Loucy (cell line): ENCODE data around the gene SIRPA.

Experiments
- H2AFZ ChIP-seq: fragments of 200-600 bp; sonication (generic); 2 replicates; pipeline ENCODE4 v1.6.0; 2016; ENCODE audit warnings: antibody characterized with exemption, mild to moderate bottlenecking, low read length, moderate library complexity
- H3F3A ChIP-seq: fragments of 200-600 bp; 2 replicates; pipeline ENCODE4 v1.6.0; 2016; ENCODE audit warnings: antibody characterized with exemption, low read depth, mild to moderate bottlenecking
- H3K27me3 ChIP-seq: fragments of 200-600 bp; sonication (generic); 2 replicates; pipeline ENCODE4 v1.6.1; 2014; ENCODE audit warnings: low read length, mild to moderate bottlenecking; ENCODE audit not compliant: insufficient read depth, poor library complexity, severe bottlenecking
- H3K36me3 ChIP-seq: fragments of 200-600 bp; sonication (generic); 2 replicates; pipeline ENCODE4 v1.6.1; 2016; ENCODE audit warnings: low read length; ENCODE audit not compliant: insufficient read depth
- H3K4me1 ChIP-seq: fragments of 200-600 bp; sonication (generic); 2 replicates; pipeline ENCODE4 v1.5.1; 2014; ENCODE audit warnings: low read length, mild to moderate bottlenecking; ENCODE audit not compliant: insufficient read depth, poor library complexity, severe bottlenecking
- H3K4me2 ChIP-seq: fragments of 200-600 bp; sonication (generic); 2 replicates; pipeline ENCODE4 v1.6.0; 2014; ENCODE audit warnings: antibody characterized with exemption, low read length, low read depth, mild to moderate bottlenecking; ENCODE audit not compliant: poor library complexity, severe bottlenecking
- H3K4me3 ChIP-seq: fragments of 200-600 bp; sonication (generic); 2 replicates; pipeline ENCODE4 v1.5.1; 2014; ENCODE audit warnings: low read length, mild to moderate bottlenecking, mixed read lengths; ENCODE audit not compliant: poor library complexity, severe bottlenecking
- H3K79me2 ChIP-seq: fragments of 200-600 bp; sonication (generic); 2 replicates; pipeline ENCODE4 v1.6.1; 2014; ENCODE audit warnings: low read length; ENCODE audit not compliant: insufficient read depth
- H3K9ac ChIP-seq: fragments of 200-600 bp; sonication (generic); 2 replicates; pipeline ENCODE4 v1.6.0; 2014; ENCODE audit warnings: mild to moderate bottlenecking, low read depth, low read length, moderate library complexity; ENCODE audit not compliant: poor library complexity, severe bottlenecking
- H3K9me2 ChIP-seq: fragments of 200-600 bp; sonication (generic); replicated peaks from 2 replicates; pipeline ENCODE4 v1.6.1; 2016; ENCODE audit warnings: low read depth, low read length, mixed read lengths
- H3K9me3 ChIP-seq: fragments of 200-600 bp; sonication (generic); 2 replicates; pipeline ENCODE4 v1.6.1; 2014; ENCODE audit warnings: mild to moderate bottlenecking, antibody characterized with exemption, low read length, low read depth; ENCODE audit not compliant: insufficient read depth
- H4K20me1 ChIP-seq: fragments of 200-600 bp; sonication (generic); 2 replicates; pipeline ENCODE4 v1.6.0; 2014; ENCODE audit warnings: antibody characterized with exemption, low read length, mild to moderate bottlenecking; ENCODE audit not compliant: insufficient read depth, poor library complexity, severe bottlenecking
- CTCF ChIP-seq: fragments of 200-600 bp; sonication (generic); conservative IDR thresholded peaks from 2 replicates; pipeline ENCODE4 v1.5.1; 2014; ENCODE audit warnings: mild to moderate bottlenecking, antibody characterized with exemption, low read length
- EZH2phosphoT487 ChIP-seq: fragments of 200-600 bp; IDR thresholded peaks from 2 replicates; pipeline ENCODE4 v1.6.1; 2018; ENCODE audit warnings: antibody characterized with exemption, mild to moderate bottlenecking, moderate library complexity, borderline replicate concordance

The SIRPA gene

GRCh38 chr20:1909097-1909496 lies 13.9 kb downstream of the SIRPA start:
- H2AFZ ChIP-seq = no peak overlapping the region
- no peak overlapping the region for H3K4me3 ChIP-seq
- no peak for TF ChIP-seq EZH2phosphoT487
- TF ChIP-seq CTCF = no peak
- no peak overlapping the region for H3K9ac ChIP-seq
- no peaks in the 10 kb centered on the region for H3K36me3 ChIP-seq
- H4K20me1 ChIP-seq = no peaks in the 10 kb centered on the region
- H3F3A ChIP-seq = no peaks in the 10 kb centered on the region
- H3K79me2 ChIP-seq = no peaks in the 10 kb centered on the region
- H3K9me2 ChIP-seq = no peaks in the 10 kb centered on the region
- H3K9me3 ChIP-seq = no peaks in the 10 kb centered on the region
- peaks cover 17% of the 10 kb centered on the region for H3K4me1 ChIP-seq
- H3K4me2 ChIP-seq = peak overlapping the region; percentile 40
- H3K27me3 ChIP-seq = no peaks in the 10 kb centered on the region

GRCh38 chr20:1911536-1911935 lies 16.3 kb downstream of the SIRPA start:
- no peak for TF ChIP-seq CTCF
- TF ChIP-seq EZH2phosphoT487 = no peak
- H3K27me3 ChIP-seq = no peaks in the 10 kb centered on the region
- no peaks in the 10 kb centered on the region for H4K20me1 ChIP-seq
- no peaks in the 10 kb centered on the region for H3K9me2 ChIP-seq
- H3K4me3 ChIP-seq = no peak overlapping the region
- no peaks in the 10 kb centered on the region for H3K9me3 ChIP-seq
- no peaks in the 10 kb centered on the region for H3K36me3 ChIP-seq
- peaks cover 17% of the 10 kb centered on the region for H3K4me1 ChIP-seq
- H3K4me2 ChIP-seq = no peak overlapping the region
- H3K9ac ChIP-seq = no peak overlapping the region
- H2AFZ ChIP-seq = no peak overlapping the region
- no peaks in the 10 kb centered on the region for H3F3A ChIP-seq
- no peaks in the 10 kb centered on the region for H3K79me2 ChIP-seq

- H3K4me1 ChIP-seq = peaks cover 17% of the 10 kb centered on the region
- no peaks in the 10 kb centered on the region for H3K79me2 ChIP-seq
- H4K20me1 ChIP-seq = no peaks in the 10 kb centered on the region
- no peak overlapping the region for H3K4me2 ChIP-seq
- no peaks in the 10 kb centered on the region for H3F3A ChIP-seq
- no peak overlapping the region for H3K4me3 ChIP-seq
- H3K9ac ChIP-seq = no peak overlapping the region
- no peaks in the 10 kb centered on the region for H3K27me3 ChIP-seq
- TF ChIP-seq EZH2phosphoT487 (no peak), CTCF (no peak)
- H3K9me2 ChIP-seq = no peaks in the 10 kb centered on the region
- no peaks in the 10 kb centered on the region for H3K36me3 ChIP-seq
- no peak overlapping the region for H2AFZ ChIP-seq
- H3K9me3 ChIP-seq = no peaks in the 10 kb centered on the region
Measured at GRCh38 chr20:1912053-1912452, 16.8 kb downstream of the SIRPA start.
